GOT3 (cell line): ENCODE measurements around the gene MYRIP.

Experiments used
- DNase-seq: peaks from one replicate; lab custom pipeline; 2025; ENCODE audit warnings: mixed read lengths; lab: John Stamatoyannopoulos, UW

Gene MYRIP

GRCh38 chr3:40189118-40189517, 379.7 kb downstream of the MYRIP start:
- DNase-seq, result no peak

- no peak for DNase-seq
Observed at GRCh38 chr3:40190056-40190455, 380.6 kb downstream of the MYRIP start.

GRCh38 chr3:40191251-40191650, 381.8 kb downstream of the MYRIP start:
- DNase-seq, result no peak

DNA sequence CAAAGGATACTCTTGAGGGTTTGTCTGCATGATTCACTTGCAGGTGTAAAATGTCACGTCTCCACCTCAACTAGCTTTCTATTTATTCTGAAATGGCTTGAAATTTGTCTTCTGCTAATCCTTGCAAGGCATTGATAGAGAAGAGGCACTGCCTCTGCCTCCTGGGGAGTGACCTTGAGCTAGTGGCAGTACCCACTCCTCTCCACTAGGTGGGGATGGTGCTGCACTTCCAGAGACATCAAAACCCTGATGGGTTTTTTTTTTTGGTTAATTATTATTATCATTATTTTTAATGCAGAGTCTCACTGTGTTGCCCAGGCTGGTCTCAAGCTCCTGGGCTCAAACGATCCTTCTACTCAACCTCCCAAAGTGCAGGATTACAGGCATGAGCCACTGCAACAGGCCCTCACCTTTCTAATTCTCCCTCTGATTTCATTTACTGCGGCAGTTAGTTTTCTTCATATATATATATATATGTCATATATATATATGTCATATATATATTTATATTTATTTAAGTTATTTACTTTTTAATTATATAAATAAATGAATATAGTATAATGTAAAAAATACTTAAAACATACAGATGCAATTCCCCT, 382.5 kb downstream of the MYRIP start:
- no peak for DNase-seq

DNA sequence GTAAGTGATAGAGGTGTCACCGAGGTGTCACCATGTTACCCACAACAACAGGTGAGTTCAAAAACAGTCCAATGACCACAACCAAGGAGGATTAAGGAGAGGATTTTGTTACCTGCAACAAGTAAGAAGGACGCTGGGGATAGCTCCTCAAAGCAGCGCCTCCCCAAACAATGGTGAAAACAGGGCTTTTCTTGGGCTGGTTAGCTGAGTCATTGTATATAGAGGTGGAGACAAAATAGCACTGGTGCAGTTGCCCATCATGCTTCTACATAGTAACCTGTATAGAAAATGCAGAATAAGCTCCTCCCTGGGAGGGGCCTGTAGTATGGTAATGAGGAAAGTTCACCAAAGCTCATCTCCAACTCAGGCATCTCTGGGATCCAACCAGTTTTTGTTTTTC, 383.2 kb downstream of the MYRIP start:
- DNase-seq, result no peak

DNA sequence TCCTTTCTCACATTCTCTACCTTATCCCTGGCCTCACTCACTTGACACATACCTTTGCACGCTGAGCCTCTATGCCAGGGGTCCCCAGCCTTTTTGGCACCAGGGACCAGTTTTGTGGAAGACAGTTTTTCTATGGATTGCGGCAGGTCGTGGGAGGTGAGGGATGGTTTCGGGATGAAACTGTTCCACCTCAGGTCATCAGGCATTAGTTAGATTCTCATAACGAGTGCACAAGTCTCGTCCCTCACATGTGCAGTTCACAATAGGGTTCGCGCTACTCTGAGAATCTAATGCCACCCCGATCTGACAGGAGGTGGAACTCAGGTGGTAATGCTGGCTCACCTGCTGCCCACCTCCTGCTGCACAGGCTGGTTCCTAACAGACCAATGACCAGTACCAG, 387.6 kb downstream of the MYRIP start:
- DNase-seq, result no peak

DNA sequence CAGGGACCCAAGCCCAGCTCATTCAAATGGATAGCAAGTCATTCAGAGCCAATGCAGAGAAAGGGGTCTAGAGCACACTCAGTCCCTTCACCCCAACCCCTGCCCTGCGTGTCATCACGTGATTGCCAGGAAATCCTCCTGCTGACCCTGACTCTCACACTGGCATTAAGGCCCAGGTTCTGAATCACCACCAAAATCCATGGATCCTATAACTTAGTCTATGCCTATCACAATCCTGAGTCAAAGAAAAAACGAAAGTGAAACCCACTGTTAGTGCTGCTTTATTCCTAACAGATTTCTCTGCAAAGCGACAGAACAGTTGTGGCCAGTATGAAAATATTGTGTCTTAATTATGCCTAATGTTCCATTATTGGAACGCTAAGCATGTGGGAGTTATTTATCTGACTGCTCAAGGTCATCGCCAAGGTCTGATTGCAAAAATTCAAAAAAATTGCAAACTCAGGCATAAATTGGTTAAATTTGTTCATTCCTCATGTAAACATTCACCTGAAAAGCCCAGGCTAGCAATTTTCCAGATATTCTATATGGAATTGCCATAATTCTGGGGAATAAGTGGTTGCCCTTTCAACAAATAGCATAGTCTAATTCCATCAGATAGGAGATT, 391.4 kb downstream of the MYRIP start:
- DNase-seq, result no peak

GRCh38 chr3:40201770-40202169, 392.4 kb downstream of the MYRIP start:
- DNase-seq, result no peak

GRCh38 chr3:40206522-40206921, 397.1 kb downstream of the MYRIP start:
- no peak for DNase-seq

GRCh38 chr3:40207796-40208195, 398.4 kb downstream of the MYRIP start:
- no peak for DNase-seq

GRCh38 chr3:40208251-40208650, 398.8 kb downstream of the MYRIP start:
- no peak for DNase-seq

DNA sequence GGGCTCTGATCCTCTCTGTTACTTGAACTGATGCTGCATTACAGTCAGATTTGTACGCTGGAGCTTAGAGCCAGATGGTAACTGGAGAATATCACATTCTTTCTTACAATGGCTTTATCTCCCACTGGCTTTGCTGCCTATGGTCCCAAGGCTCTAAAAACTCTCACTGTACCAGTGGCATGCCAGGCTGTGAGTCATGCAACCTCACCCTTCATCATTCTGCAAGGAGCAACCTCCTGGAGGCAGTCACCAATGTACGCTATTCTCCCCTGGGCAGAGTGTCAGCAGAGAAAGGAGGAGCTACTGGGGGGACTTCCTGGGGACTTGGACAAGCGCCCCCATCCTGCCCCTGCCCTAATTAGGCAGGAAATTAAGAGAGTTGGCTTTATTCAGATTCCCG, 402.2 kb downstream of the MYRIP start:
- no peak for DNase-seq

DNA sequence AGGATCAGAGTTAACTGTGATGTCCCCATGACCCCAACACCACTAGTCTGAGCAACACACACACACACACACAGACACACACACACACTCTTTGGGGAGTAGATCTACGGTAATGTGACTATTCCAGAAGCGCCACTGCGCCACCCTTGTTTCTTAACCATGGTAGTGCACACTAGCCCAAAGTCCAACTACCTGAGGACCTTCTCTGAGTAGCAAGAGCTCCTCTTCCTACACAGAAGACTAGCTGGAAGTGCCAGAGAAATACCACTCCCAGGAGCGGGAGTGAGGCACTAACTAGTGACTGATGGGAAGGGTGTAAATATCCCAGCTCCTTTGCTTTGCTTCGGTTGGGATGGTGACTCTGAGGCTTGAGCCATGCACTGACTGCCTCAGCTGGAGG, 404.1 kb downstream of the MYRIP start:
- DNase-seq, result no peak

- DNase-seq, result no peak
Observed at GRCh38 chr3:40215015-40215414, 405.6 kb downstream of the MYRIP start.

DNA sequence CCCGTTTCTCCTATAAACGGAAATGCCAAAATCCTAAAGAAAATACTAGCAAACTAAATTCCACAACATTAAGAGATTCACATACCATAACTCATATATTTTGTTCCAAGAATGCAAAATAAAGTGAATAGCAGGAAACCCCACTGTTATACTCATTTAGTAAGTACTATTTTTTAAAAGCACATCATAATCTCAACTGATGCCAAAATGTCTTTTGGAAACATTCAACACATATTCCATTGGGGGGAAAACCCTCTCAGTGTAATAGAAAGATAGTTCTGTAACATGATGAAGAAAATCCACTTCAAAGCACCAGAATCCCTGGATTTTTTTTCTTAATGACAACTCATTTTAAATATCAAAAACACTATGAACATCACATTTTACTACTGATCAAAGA, 407.1 kb downstream of the MYRIP start:
- no peak for DNase-seq

DNA sequence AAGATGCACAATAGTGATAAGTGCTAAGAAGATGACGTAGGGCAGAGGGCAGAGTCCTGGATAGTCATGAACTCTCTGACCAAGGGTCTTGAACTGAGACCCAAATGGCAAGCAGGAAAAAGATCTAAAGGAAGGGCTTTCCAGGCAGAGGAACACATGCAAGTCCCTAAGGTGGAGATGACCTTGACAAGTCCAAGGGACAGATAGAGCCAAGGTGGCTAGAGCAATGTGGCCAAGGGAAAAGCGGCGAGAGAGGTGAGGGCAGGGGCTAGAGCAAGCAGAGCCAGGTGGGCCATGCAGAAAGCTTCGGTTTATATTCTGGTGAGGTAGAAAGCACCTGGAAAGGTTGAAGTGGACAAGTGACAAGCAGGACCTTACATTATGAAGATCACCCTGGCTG, 414.4 kb downstream of the MYRIP start:
- no peak for DNase-seq

GRCh38 chr3:40224796-40225515, 415.5 kb downstream of the MYRIP start:
- no peak for DNase-seq

- no peak for DNase-seq
Observed at GRCh38 chr3:40226636-40227035, 417.2 kb downstream of the MYRIP start.

GRCh38 chr3:40228792-40229350, 419.5 kb downstream of the MYRIP start:
- DNase-seq, result no peak

- no peak for DNase-seq
Observed at GRCh38 chr3:40229386-40229785, 420.0 kb downstream of the MYRIP start.

GRCh38 chr3:40229963-40230362, 420.6 kb downstream of the MYRIP start:
- DNase-seq, result no peak

DNA sequence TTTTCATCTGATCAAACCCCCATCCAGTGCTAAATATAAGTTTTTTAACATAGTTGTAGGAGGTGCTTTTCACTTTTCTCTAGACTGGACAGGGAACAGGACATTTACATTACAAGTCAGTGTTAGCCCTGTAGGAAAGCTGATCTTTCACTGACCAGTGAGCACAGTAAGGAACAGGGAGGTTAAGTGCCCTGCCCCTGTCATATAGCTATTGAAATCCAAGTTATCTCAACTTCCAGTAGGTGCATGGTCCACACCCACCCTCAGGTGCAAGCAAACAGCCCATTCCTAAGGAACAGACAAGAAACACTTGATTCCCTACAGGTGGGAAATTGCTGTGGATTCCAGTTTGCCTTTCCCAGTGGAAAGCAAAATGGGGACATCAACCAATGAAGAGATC, 421.0 kb downstream of the MYRIP start:
- no peak for DNase-seq

DNA sequence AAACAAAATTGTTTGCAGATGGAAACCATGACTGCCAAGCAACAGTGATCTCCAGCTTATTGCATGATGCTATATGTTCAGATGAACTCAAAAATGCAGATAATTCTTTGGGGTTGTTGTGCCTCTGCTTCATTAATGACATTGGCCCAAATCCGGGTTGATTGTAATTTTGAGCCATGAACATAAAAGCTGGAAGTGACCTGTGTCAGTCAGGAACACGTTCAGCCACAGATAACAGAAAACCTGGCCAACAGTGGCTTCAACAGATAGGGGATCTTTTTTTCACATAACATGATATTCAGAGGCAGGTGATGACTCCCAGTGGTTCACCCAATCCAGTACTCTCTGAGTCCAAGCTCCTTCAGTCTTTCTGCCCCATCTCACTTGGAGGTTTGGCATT, 423.2 kb downstream of the MYRIP start:
- DNase-seq, result no peak
